GM21528 (cell line): ENCODE results near the gene HS2ST1.
"Not testable (repeated sequence)": the region's sequence is repeated elsewhere in the genome, so short reads cannot be mapped to it uniquely, and the experiment has no call there.

ENCODE experiments used
- ATAC-seq: cut with Tn5 transposase; IDR thresholded peaks from one replicate; pipeline ENCODE4 v1.9.1; 2021; ENCODE audit warnings: mild to moderate bottlenecking, moderate library complexity; ENCODE audit not compliant: unreplicated experiment, low FRiP score

The HS2ST1 gene

DNA sequence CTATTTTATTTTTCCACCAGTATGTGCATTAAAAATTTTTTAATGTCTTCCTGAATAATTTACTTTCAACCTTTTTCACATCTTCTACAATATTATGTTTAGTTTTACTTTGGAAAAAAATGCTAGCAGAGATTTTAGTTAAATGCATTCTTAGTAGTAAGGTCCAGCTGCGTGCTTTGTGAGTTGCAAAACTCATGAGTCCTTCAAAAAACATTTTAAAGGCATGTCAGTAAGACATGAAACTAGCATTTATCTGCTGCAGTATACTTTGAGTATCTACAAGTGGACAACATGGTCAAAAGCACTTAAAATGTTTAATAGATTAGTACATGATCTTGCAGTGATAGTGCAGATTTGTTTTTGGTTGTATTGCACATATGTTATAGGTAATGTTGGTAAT lies 139.0 kb downstream of the HS2ST1 start:
- no peak for ATAC-seq

- no peak for ATAC-seq
These were observed 142.5 kb downstream of the HS2ST1 start for GRCh38 chr1:87056974-87057373.

GRCh38 chr1:87058343-87058649 lies 143.9 kb downstream of the HS2ST1 start:
- no peak for ATAC-seq

DNA sequence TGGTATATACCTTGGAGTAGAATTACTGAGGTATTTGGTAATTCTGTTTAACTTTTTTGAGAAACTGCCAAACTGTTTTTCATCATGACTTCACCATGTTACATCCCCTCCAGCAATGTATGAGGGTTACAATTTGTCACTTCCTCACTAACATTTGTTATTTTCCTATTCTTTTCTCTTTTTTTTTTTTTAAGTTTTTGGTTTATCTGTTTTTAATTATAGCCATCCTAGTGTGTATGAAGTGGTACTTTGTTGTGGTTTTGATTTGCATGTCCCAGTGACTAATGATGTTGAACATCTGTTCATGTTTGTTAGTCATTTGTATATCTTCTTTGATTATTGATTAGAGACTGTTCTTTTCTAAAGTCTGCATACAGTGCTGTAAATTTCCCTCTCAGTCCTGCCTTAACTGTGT lies 147.3 kb downstream of the HS2ST1 start:
- peak; percentile 53 for ATAC-seq

- no peak for ATAC-seq
These were observed 148.3 kb downstream of the HS2ST1 start for GRCh38 chr1:87062687-87063086.

GRCh38 chr1:87064309-87064708 lies 149.9 kb downstream of the HS2ST1 start:
- no peak for ATAC-seq

DNA sequence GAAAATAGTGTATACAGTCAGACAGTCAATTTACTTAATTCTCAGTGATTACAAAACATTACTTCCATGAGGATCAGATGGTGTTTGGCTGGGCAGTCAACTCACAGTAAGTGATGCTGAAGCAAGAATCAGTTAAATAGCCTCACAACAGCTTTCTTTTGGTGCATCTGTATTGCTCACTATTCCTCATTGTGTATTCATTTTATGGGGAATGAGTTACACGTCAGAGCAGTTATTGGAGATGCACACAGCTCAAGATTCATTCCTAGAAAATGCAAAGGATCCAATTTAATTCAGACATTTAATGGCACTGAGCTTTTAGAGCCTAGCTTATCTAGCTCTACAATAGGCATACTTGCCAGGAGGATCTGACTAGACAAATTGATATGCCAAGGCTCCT lies 150.6 kb downstream of the HS2ST1 start:
- no peak for ATAC-seq

GRCh38 chr1:87066708-87067107 lies 152.3 kb downstream of the HS2ST1 start:
- not testable (repeated sequence) for ATAC-seq

GRCh38 chr1:87072411-87072810 lies 158.0 kb downstream of the HS2ST1 start:
- no peak for ATAC-seq

GRCh38 chr1:87072904-87073303 lies 158.5 kb downstream of the HS2ST1 start:
- no peak for ATAC-seq

DNA sequence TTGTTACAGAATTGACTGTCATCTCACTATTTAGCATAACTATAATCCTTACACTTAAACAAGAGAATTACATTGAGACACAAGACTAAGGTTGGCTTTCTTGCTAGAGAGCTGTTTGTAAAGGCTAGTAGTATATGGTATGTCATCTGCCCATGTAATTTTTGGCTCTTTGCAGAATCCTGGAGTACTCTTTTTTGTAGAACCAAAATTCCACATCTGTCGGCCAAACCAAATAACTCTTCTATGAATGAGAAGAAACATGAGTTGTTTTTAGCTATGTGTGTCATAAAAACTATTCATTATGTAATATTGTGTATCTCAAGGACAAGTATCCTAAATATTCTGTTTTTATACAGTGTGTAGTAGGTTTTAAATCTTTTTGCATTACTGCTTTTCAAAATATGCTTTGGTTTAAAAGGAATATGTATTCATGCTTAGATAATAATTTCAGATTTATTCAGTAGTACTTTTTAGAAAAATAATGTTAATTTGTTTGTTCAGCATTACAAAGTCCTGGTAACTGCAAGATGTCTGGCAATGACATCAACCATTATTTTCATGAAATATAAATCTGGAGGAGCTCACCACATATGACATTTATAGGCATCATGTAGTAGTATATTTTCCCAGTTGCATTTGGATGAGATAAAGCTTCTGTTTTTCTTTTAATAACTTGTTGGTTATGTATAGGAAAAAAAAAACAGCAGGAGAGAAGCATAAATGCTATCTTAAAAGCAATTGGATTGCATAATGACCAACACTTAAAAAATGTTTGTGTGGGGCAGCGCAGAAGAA lies 159.8 kb downstream of the HS2ST1 start:
- no peak for ATAC-seq

DNA sequence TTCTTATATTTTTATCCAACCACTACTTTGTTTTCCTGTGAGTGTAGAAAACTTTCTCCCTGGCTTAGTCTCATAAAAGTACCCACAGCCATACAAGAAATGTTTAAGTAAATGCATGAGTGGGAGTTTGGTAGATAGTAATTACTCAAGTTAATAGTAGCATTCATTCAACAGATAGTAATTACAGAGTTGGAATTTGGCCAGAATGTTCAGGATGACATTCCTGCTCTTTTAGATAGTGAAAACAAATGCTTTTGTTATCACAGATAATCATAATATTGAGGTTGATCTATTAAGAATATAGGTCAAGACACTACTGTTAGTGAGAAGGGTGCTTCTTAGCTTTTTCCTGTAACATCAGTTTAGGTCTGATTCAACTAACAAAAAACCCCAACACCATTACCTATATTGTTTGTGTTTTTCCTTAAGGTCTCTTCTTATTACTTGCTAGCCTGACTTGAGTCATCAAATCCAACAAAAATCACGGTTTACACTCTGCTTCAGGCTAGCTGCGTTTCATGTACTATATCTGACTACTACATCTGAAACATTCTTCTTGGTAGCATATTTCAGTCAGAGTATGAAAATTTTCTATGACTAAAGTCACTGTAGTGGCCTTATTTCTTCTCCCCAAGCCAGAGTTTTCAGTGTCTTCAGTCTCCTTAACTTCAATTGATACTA lies 163.7 kb downstream of the HS2ST1 start:
- ATAC-seq: no peak

- ATAC-seq: peak; percentile 61
These were observed 169.9 kb downstream of the HS2ST1 start for GRCh38 chr1:87084244-87084836.

DNA sequence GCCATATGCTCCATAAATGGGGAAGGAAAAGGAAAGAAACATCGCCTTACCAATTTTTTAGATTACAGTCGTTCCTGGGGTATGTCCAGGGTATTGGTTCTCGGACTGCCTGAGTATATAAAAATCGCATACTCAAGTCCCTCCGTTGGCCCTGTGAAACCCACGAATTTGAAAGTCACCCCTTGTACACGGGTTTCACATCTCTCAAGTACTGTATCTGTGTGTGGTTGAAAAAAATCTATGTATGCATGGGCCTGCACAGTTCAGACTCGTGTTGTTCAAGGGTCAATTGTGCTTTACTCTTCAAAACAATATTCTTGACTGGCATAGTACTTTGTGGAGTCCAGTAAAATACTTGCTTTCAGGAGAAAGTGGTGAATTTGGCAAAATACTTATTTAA lies 171.7 kb downstream of the HS2ST1 start:
- no peak for ATAC-seq

DNA sequence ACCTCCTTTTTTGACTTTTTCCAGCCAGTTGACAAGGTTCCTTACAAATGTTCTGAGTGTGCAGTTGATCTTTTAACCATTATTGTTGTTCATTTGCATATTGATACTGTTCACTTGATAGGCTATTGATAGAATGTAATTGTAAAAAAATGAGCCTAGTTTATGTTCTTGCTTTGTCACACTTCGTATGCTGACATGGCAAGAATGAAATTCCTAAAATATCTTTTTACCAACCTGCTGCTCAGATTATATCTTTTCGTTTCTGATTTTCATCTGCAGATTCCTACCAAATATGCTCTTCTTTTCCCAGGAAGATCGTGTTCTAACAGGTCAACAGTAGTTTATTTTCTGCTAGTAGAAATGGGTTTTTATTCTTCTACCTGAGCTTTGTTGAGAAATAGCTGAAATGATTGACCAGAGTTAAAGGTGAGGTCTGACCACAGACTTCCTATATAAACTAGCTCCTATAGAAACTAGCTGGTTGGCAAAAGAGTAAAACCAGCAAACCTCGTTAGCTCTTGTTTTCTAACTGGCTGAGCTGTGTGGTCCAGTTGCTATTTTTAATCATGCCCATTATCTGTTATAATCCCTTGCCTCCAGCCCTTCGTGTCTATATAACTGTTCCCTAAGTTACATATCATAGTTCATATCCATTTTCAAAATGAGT lies 174.8 kb downstream of the HS2ST1 start:
- peak; percentile 52 for ATAC-seq

DNA sequence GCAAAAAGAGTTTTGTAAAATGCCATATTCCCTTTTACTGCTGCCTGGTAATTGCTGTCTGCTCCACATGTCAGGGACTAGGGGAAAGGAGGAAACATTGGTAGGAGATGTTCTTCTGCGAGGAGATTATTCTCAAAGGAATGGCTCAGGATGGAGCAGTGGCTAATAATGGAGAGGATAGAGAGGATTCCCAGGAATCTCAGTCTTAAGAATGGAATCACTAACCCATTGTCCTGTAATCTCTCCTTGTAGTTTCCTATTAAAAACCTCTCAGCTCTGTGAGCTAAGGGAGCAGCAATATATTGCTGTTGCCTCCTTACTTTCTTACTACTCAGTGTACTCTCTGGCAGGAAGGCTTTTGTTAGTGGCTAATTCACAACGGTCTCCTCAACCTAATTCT lies 175.4 kb downstream of the HS2ST1 start:
- no peak for ATAC-seq

- no peak for ATAC-seq
These were observed 177.0 kb downstream of the HS2ST1 start for GRCh38 chr1:87091425-87091824.

GRCh38 chr1:87092846-87093245 lies 178.4 kb downstream of the HS2ST1 start:
- ATAC-seq: no peak

DNA sequence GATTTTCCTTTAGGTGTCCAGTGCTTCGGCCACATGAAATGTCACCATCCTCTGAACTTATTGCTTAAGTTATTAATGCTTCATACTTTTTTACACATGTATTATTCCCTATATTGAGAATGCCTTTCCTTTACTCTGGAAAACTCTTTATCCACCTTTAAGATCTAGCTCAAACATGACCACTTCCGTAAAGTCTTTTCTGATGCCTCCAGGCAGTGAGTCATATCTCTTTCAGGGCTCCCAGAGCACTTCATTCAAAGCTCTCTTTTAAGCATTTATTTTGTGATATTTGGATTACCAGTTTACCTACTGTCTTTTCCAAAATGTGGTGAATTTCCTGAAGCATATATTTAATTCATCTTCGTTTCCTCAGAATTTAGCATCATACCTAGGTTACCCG lies 178.9 kb downstream of the HS2ST1 start:
- no peak for ATAC-seq

DNA sequence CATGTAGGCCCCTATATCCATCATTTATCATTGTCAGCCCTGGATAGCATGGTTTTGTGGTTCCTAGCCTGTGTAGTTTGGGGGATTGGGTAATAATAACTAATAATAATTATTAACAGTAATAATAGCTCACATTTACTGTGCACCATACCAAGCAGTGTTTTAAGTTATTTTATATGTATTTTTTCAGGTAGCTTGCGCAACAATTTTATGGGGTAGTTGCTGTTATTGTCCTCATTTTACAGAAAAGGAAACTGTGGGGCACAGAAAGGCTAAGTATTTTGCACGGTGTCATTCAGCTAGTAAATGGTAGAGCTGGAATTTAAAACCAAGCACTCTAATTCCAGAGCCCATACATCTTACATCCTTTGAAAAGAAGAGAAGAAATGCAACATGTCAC lies 179.8 kb downstream of the HS2ST1 start:
- ATAC-seq: no peak

DNA sequence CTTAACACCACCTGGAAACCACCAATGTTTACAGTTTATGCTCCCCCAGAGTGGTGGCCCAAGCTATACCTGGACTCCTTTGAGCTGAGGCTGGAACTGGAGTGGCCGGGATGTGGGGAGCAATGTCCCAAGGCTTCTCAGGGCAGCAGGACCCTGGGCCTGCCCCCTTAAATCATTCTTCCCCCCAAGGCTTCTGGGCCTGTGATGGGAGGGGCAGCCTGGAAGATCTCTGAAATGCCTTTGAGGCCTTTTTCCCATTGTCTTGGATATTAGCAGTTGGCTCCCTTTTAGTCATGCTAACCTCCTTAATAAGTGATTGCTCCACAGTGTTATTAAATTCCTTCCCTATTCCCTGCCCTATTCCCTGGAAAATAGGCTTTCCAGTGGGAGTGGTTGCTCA lies 185.8 kb downstream of the HS2ST1 start:
- no peak for ATAC-seq
